Fibroblast of the aortic adventitia (primary cell): ENCODE data around the gene PKNOX2. TPM values are rescaled to one million over a fixed set of nuclear protein-coding genes. Genes with fewer than 3 reads are reported as not detected.

Source experiments
- DNase-seq: peaks from one replicate; pipeline ENCODE4 v3.0.0-alpha.2; 2010; ENCODE audit warnings: low read depth
- H3K4me3 ChIP-seq: 2 replicates; pipeline ENCODE4 v1.5.1; 2011; ENCODE audit warnings: low read depth, mild to moderate bottlenecking, control low read depth, low read length, moderate library complexity
- CTCF ChIP-seq: IDR thresholded peaks from 2 replicates; pipeline ENCODE4 v1.5.1; 2011; ENCODE audit warnings: mild to moderate bottlenecking, low read length, control low read depth, inconsistent platforms; ENCODE audit not compliant: insufficient read depth
- total RNA-seq: library from RNA; depleted of rRNA; stranded (reverse); fragments of >200 nt; gene quantifications from 2 replicates; pipeline ENCODE4 v1.2.3, GENCODE V29; 2012; ENCODE audit warnings: low replicate concordance

Gene PKNOX2
- total RNA-seq, 1 donor: 2.0 TPM

GRCh38 chr11:125167292-125167953, 2.9 kb downstream of the PKNOX2 start:
- no peak for TF ChIP-seq CTCF
- H3K4me3 ChIP-seq: peak overlapping the region; percentile 81
- peak; percentile 56 for DNase-seq

GRCh38 chr11:125167954-125168835, 3.6 kb downstream of the PKNOX2 start:
- TF ChIP-seq CTCF: no peak
- DNase-seq: peak; percentile 73
- peak overlapping the region; percentile 81 for H3K4me3 ChIP-seq

GRCh38 chr11:125168918-125169456, 4.4 kb downstream of the PKNOX2 start:
- H3K4me3 ChIP-seq: no peak overlapping the region
- no peak for TF ChIP-seq CTCF
- peak; percentile 67 for DNase-seq

GRCh38 chr11:125170001-125170509, 5.5 kb downstream of the PKNOX2 start:
- peak overlapping the region; percentile 58 for H3K4me3 ChIP-seq
- peak; percentile 84 for DNase-seq
- no peak for TF ChIP-seq CTCF

- peak; percentile 97 for DNase-seq
- TF ChIP-seq CTCF: no peak
- H3K4me3 ChIP-seq: peak overlapping the region; percentile 58
Observed at GRCh38 chr11:125170510-125171031, 6.0 kb downstream of the PKNOX2 start.

- no peak for DNase-seq
- TF ChIP-seq CTCF: no peak
- H3K4me3 ChIP-seq: no peak overlapping the region
Observed at GRCh38 chr11:125171974-125172373, 7.4 kb downstream of the PKNOX2 start.
